RWPE2 (cell line): ENCODE measurements around the gene ADAP1.
A peak's percentile ranks its signal among the peaks of the same experiment; 100 is the strongest.

Experiments
- ATAC-seq: fragments of 200-7000 bp; cut with Tn5 transposase; 3 replicates; pipeline ENCODE4 v1.9.1; 2021; ENCODE audit warnings: low read depth
- DNase-seq: peaks from one replicate; pipeline ENCODE4 v3.0.0-alpha.2; 2020; ENCODE audit warnings: low spot score
- H3K27ac ChIP-seq: fragments of 450-650 bp; 2 replicates; pipeline ENCODE4 v1.5.1; 2017; ENCODE audit warnings: mild to moderate bottlenecking; ENCODE audit not compliant: poor library complexity, severe bottlenecking
- H3K27me3 ChIP-seq: fragments of 250-450 bp; sonication (Bioruptor Pico); 2 replicates; pipeline ENCODE4 v1.5.1; 2021; ENCODE audit warnings: mild to moderate bottlenecking, moderate library complexity; ENCODE audit not compliant: insufficient read depth, poor library complexity, severe bottlenecking
- H3K36me3 ChIP-seq: fragments of 250-450 bp; sonication (Bioruptor Pico); 2 replicates; pipeline ENCODE4 v1.5.1; 2020; ENCODE audit warnings: low read depth, mild to moderate bottlenecking, moderate library complexity
- H3K4me1 ChIP-seq: fragments of 250-450 bp; sonication (Bioruptor Pico); 2 replicates; pipeline ENCODE4 v1.5.1; 2021; ENCODE audit warnings: mild to moderate bottlenecking, moderate library complexity; ENCODE audit not compliant: insufficient read depth, poor library complexity, severe bottlenecking
- H3K4me3 ChIP-seq: fragments of 250-450 bp; sonication (Bioruptor Pico); 2 replicates; pipeline ENCODE4 v1.5.1; 2021; ENCODE audit warnings: mild to moderate bottlenecking, moderate library complexity; ENCODE audit not compliant: severe bottlenecking
- H3K9me3 ChIP-seq: fragments of 250-450 bp; sonication (Bioruptor Pico); 2 replicates; pipeline ENCODE4 v1.5.1; 2021; ENCODE audit warnings: mild to moderate bottlenecking, moderate library complexity; ENCODE audit not compliant: severe bottlenecking
- TF ChIP-seq, protein P1 (sequence below): fragments of 450-650 bp; IDR thresholded peaks from one replicate; pipeline ENCODE4 v1.5.1; 2017; ENCODE audit warnings: mild to moderate bottlenecking, moderate library complexity; ENCODE audit not compliant: poor library complexity, severe bottlenecking

The ADAP1 gene

DNA sequence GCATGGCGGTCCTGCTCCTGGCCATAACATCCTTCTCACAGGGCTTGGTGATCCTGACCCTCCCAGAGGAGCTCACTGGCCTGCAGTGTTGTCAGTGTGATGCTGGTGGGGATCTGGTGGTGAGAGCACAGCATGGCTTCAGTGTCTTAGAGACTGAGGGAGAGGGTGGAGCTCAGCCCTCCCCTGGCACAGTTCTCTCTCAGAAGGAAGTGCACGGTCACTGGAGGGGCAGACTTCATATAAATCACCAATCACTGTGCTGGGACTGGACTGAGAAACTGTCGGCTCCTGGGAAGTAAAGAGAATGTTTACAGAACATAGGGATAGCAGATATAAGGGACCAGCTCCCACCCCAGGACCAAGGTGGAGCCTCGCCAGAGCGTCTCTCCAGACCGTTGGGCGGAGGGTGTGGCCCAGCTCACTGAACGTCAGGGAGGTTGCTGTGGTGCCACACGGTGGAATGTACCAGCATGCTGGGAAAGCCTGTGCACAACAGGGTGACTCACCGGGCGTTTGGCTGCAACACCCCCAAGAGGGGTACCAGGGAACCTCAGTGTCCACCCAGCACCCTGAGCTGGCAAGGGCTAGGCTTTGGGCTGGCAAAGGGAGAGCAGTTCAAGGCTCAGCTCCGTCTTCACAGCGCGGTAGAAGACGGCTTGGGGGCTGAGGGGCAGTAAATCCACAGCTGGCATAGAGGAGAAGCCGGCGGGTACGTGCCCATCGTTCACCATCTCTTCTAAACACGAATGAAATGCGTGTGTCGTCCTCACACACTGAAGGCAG, 86.9 kb downstream of the ADAP1 start:
- peak overlapping the region; percentile 36 for H3K27ac ChIP-seq

DNA sequence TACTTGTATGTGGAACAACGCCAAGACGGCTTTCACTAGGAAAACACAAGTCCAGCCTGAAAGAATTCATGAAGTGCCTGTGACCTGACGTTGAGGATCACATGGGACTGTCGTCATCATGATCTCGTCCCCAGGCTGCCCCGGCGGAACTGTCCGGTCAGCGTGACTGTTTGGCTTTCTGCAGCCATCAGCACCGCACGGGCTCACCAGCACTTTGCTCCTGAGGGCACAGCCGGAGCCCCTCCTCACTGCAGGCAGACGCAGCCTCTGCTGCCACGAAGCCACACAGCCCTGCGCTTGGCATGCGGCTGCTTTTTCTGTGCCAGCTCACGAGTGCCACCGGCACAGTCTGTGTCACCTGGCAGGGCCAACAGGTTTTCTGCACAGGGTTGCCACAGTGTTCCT, 87.5 kb downstream of the ADAP1 start:
- ATAC-seq = no peak
- Histone ChIP-seq H3K27me3 (no peaks in the 10 kb centered on the region), H3K4me1 (peaks cover 5% of the 10 kb centered on the region), H3K9me3 (no peaks in the 10 kb centered on the region), H3K36me3 (peaks cover 75% of the 10 kb centered on the region), H3K4me3 (no peak overlapping the region), H3K27ac (peak overlapping the region; percentile 36)
- TF ChIP-seq, protein P1, sequence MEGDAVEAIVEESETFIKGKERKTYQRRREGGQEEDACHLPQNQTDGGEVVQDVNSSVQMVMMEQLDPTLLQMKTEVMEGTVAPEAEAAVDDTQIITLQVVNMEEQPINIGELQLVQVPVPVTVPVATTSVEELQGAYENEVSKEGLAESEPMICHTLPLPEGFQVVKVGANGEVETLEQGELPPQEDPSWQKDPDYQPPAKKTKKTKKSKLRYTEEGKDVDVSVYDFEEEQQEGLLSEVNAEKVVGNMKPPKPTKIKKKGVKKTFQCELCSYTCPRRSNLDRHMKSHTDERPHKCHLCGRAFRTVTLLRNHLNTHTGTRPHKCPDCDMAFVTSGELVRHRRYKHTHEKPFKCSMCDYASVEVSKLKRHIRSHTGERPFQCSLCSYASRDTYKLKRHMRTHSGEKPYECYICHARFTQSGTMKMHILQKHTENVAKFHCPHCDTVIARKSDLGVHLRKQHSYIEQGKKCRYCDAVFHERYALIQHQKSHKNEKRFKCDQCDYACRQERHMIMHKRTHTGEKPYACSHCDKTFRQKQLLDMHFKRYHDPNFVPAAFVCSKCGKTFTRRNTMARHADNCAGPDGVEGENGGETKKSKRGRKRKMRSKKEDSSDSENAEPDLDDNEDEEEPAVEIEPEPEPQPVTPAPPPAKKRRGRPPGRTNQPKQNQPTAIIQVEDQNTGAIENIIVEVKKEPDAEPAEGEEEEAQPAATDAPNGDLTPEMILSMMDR = no peak
- DNase-seq = no peak

More for the DNA sequence above, 86.9 kb downstream of the ADAP1 start:
- DNase-seq = no peak
- no peak overlapping the region for H3K4me3 ChIP-seq
- H3K36me3 ChIP-seq = peaks cover 75% of the 10 kb centered on the region
- peak; percentile 91 for ATAC-seq
- peaks cover 5% of the 10 kb centered on the region for H3K4me1 ChIP-seq
- H3K9me3 ChIP-seq = no peaks in the 10 kb centered on the region
- TF ChIP-seq, protein P1 = peak; percentile 10
- no peaks in the 10 kb centered on the region for H3K27me3 ChIP-seq

DNA sequence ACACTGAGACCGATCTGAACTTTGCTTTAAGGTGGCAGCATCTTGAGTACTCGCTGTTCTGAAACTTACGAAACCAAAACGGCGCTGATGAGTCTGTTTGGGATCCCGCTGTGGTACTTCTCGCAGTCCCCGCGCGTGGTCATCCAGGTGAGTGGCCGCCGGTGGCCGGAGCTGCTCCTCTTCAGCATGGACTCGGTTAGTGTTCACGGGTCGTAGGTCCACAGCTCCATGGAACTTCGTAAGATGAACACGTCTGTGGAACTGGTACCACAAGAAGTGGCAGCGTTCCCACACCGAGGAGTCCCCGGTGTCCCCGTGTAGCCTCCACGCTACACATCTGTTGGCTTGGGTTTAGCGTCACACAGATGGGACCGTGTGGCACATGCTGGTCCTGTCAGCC, 88.6 kb downstream of the ADAP1 start:
- ATAC-seq = no peak
- Histone ChIP-seq H3K9me3 (no peaks in the 10 kb centered on the region), H3K4me3 (no peak overlapping the region), H3K4me1 (peaks cover 5% of the 10 kb centered on the region), H3K36me3 (peaks cover 75% of the 10 kb centered on the region), H3K27me3 (no peaks in the 10 kb centered on the region), H3K27ac (no peak overlapping the region)
- no peak for DNase-seq
- TF ChIP-seq, protein P1 = no peak

DNA sequence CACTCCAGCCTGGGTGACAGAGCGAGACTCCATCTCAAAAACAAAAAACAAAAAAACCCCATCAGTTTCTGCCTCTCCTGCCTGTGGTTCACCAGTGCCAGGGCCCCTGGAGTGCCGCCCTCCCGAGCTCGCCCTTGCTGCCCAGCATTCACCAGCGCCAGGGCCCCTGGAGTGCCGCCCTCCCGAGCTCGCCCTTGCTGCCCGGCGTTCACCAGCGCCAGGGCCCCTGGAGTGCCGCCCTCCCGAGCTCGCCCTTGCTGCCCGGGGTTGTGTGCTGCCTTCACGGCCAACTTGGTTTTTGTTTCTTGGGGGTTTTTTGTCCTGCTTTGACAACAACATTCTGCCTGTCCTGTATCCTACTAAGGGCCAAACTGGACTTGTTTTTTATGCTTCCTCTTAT, 91.4 kb downstream of the ADAP1 start:
- H3K9me3 ChIP-seq = no peaks in the 10 kb centered on the region
- H3K4me1 ChIP-seq = peaks cover 5% of the 10 kb centered on the region
- H3K4me3 ChIP-seq = no peak overlapping the region
- TF ChIP-seq, protein P1 = no peak
- no peak overlapping the region for H3K27ac ChIP-seq
- no peak for DNase-seq
- no peak for ATAC-seq
- H3K36me3 ChIP-seq = peaks cover 85% of the 10 kb centered on the region
- H3K27me3 ChIP-seq = no peaks in the 10 kb centered on the region

DNA sequence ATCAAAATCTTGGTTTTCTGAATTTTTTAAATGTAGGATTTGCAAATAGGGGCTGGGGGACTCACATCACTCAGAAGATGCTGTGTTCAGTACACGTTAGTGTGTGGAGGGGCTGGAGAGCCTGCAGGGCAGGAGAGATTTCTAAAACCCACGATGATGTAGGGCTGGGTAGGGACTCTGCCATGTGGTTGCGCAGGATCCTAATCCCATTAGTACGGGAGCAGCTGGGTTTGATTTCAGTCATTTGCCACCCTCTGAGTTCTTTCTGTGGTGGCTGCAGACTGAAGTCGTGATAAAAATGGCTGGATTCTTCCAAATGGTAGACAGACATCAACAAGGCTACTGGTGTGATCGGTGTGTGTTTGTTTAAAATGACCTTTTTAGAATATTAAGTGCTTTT, 92.3 kb downstream of the ADAP1 start:
- Histone ChIP-seq H3K4me3 (no peak overlapping the region), H3K4me1 (peaks cover under 1% of the 10 kb centered on the region), H3K27me3 (no peaks in the 10 kb centered on the region), H3K36me3 (peaks cover 85% of the 10 kb centered on the region), H3K27ac (no peak overlapping the region), H3K9me3 (no peaks in the 10 kb centered on the region)
- DNase-seq (no peak), ATAC-seq (no peak)
- TF ChIP-seq, protein P1 = no peak
